Vagina (tissue), 2 donors: ENCODE results near the gene DNAH1. TPM values are rescaled to one million over a fixed set of nuclear protein-coding genes. Genes with fewer than 3 reads are reported as not detected.

Experiments
- DNase-seq, 2 donors: peaks; one replicate each; pipeline ENCODE4 v3.0.0-alpha.2; 2017; ENCODE audit errors: extremely low spot score in 2 of 2
- H3K27ac ChIP-seq: fragments of 200-600 bp; sonication (generic); one replicate; pipeline ENCODE4 v1.5.1; 2019
- H3K27me3 ChIP-seq: fragments of 200-600 bp; sonication (generic); one replicate; pipeline ENCODE4 v1.5.1; 2019
- H3K36me3 ChIP-seq, 2 donors: fragments of 200-600 bp; sonication (generic); one replicate each; pipeline ENCODE4 v1.5.1; 2017 to 2019
- H3K4me1 ChIP-seq: fragments of 200-600 bp; sonication (generic); one replicate; pipeline ENCODE4 v1.5.1; 2019
- H3K4me3 ChIP-seq, 2 donors: fragments of 200-600 bp; sonication (generic); 1 replicate in 1 of 2; 2 replicates in 1 of 2; pipeline ENCODE4 v1.5.1; 2016 to 2019
- H3K9me3 ChIP-seq: fragments of 200-600 bp; sonication (generic); one replicate; pipeline ENCODE4 v1.5.1; 2019
- POLR2A ChIP-seq, 2 donors: fragments of 450-650 bp; IDR thresholded peaks; one replicate each; pipeline ENCODE4 v1.6.1; 2017; ENCODE audit warnings: antibody characterized with exemption in 2 of 2, mild to moderate bottlenecking in 2 of 2, moderate library complexity in 2 of 2
- POLR2AphosphoS5 ChIP-seq, 2 donors: sonication (generic); formaldehyde crosslinking; IDR thresholded peaks; one replicate each; pipeline ENCODE4 v1.9.0; 2017; ENCODE audit warnings: antibody characterized with exemption in 2 of 2, mild to moderate bottlenecking in 2 of 2, low read depth in 1 of 2; ENCODE audit not compliant: insufficient read depth in 1 of 2
- intact Hi-C: fragments of 100-400 bp; cut with DNase I; formaldehyde crosslinking; loops from one replicate; pipeline ENCODE4 v1.15.1; 2023
- total RNA-seq: library from RNA; depleted of rRNA; stranded (reverse); fragments of >200 nt; gene quantifications from one replicate; pipeline ENCODE4 v1.2.3, GENCODE V29; 2016
- TF ChIP-seq, protein P1 (sequence below), 3 experiments: fragments of 450-650 bp in 2 of 3; fragments of 200-600 bp in 1 of 3; sonication (generic) in 1 of 3; IDR thresholded peaks; one replicate each; pipeline ENCODE4 v1.5.1; 2017 to 2019; ENCODE audit warnings: antibody characterized with exemption in 3 of 3, mild to moderate bottlenecking in 2 of 3, moderate library complexity in 2 of 3

DNAH1 gene
- total RNA-seq, 1 donor from 2014 or later: 12.3 TPM

DNA sequence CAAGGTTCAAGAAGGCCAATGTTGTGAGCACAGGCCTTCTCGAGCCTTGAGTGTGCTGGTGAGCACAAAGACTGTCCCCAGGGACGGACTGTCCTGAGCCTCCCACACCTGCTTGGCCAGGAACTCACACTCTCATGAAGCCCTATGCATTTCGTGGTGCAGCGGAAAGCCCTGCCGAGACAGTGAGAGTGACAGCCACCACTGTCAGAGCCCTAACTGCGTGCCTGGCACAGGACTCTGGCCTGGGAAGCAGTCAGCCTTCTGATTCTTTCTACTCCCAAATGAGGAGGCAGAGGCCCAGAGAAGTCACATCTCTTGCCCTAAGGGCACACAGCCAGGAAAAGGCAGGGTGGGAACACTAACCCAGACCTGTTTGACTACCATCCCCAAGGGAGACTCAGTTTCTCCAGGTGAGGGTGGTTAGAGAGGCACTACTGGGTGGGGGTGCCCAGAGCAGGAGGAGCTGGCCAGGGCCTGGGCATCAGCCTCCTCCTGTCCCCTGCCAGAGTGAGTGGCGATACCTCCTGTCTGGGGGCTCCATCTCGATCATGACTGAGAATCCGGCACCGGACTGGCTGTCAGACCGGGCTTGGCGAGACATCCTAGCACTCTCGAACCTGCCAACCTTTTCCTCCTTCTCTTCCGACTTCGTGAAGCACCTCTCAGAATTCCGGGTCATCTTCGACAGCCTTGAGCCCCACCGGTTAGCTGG lies 78.0 kb downstream of the DNAH1 start:
- intact Hi-C loops: no loop called here
- Histone ChIP-seq H3K4me1 (no peaks in the 10 kb centered on the region), H3K4me3 (no peak overlapping the region), H3K36me3 (peaks cover 0 to 6% of the 10 kb centered on the region in 2 donors), H3K9me3 (no peaks in the 10 kb centered on the region), H3K27me3 (no peaks in the 10 kb centered on the region), H3K27ac (no peak overlapping the region)
- no peak for DNase-seq
- no peak for TF ChIP-seq POLR2AphosphoS5 (IDR thresholded peaks at IDR 0.05; ENCODE audit: insufficient read depth in 1 of 2, low read depth in 1 of 2)
- TF ChIP-seq, protein P1, sequence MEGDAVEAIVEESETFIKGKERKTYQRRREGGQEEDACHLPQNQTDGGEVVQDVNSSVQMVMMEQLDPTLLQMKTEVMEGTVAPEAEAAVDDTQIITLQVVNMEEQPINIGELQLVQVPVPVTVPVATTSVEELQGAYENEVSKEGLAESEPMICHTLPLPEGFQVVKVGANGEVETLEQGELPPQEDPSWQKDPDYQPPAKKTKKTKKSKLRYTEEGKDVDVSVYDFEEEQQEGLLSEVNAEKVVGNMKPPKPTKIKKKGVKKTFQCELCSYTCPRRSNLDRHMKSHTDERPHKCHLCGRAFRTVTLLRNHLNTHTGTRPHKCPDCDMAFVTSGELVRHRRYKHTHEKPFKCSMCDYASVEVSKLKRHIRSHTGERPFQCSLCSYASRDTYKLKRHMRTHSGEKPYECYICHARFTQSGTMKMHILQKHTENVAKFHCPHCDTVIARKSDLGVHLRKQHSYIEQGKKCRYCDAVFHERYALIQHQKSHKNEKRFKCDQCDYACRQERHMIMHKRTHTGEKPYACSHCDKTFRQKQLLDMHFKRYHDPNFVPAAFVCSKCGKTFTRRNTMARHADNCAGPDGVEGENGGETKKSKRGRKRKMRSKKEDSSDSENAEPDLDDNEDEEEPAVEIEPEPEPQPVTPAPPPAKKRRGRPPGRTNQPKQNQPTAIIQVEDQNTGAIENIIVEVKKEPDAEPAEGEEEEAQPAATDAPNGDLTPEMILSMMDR (IDR thresholded peaks at IDR 0.05): no peak
- TF ChIP-seq POLR2A (IDR thresholded peaks at IDR 0.05): no peak

DNA sequence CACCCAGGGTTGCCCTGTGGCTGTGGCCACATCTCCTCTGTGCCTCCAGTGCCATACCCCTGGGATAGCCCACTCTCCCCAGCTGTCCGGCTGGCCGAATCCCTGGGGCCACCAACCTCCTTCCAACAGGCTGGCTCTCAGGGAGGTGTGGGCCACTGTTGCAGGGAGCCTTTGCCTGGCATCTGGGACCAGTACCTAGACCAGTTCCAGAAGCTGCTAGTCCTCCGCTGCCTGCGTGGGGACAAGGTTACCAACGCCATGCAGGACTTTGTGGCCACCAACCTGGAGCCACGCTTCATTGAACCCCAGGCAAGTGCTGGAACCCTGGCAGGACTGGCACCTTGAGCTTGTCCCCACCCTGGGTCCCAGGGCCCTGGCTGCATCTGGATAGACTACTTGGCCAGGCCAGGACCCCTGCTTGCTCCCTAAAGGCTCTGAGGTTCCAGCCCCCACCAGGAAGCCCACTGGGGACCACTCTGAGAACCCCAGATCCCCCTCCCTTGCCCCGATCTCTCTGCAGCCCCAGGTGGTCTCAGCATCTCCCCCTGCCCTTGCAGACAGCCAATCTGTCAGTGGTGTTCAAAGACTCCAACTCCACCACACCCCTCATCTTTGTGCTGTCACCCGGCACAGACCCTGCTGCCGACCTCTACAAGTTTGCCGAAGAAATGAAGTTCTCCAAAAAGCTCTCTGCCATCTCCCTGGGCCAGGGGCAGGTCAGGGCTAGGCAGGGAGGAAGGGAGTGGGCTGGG lies 78.8 kb downstream of the DNAH1 start:
- H3K27ac ChIP-seq: no peak overlapping the region
- no peak overlapping the region for H3K4me3 ChIP-seq
- intact Hi-C loops: no loop called here
- H3K27me3 ChIP-seq: no peaks in the 10 kb centered on the region
- no peak for DNase-seq
- TF ChIP-seq POLR2A (IDR thresholded peaks at IDR 0.05) (no peak), POLR2AphosphoS5 (IDR thresholded peaks at IDR 0.05; ENCODE audit: insufficient read depth in 1 of 2, low read depth in 1 of 2) (no peak)
- TF ChIP-seq, protein P1 (IDR thresholded peaks at IDR 0.05): no peak
- no peaks in the 10 kb centered on the region for H3K9me3 ChIP-seq
- no peaks in the 10 kb centered on the region for H3K4me1 ChIP-seq
- peaks cover 0 to 6% of the 10 kb centered on the region in 2 donors for H3K36me3 ChIP-seq

DNA sequence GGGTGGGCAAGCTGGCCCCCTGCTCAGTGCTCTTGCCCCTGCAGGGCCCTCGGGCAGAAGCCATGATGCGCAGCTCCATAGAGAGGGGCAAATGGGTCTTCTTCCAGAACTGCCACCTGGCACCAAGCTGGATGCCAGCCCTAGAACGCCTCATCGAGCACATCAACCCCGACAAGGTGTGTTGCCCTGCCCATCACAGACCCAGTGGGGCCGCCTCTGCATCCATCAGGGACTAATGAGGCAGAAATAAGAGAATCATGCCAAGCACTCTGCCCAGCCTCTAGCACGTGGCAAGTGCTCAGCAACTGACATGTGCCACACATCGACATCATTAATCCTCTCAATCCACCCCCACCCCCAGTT lies 79.4 kb downstream of the DNAH1 start:
- TF ChIP-seq, protein P1 (IDR thresholded peaks at IDR 0.05): no peak
- TF ChIP-seq POLR2AphosphoS5 (IDR thresholded peaks at IDR 0.05; ENCODE audit: insufficient read depth in 1 of 2, low read depth in 1 of 2) (no peak), POLR2A (IDR thresholded peaks at IDR 0.05) (no peak)
- intact Hi-C loops: no loop called here
- peaks cover 0 to 6% of the 10 kb centered on the region in 2 donors for H3K36me3 ChIP-seq
- no peak for DNase-seq
- H3K4me3 ChIP-seq: no peak overlapping the region
- no peaks in the 10 kb centered on the region for H3K4me1 ChIP-seq
- H3K9me3 ChIP-seq: no peaks in the 10 kb centered on the region
- H3K27ac ChIP-seq: no peak overlapping the region
- no peaks in the 10 kb centered on the region for H3K27me3 ChIP-seq

GRCh38 chr3:52396011-52396906 lies 80.1 kb downstream of the DNAH1 start:
- TF ChIP-seq POLR2A (IDR thresholded peaks at IDR 0.05) (no peak), POLR2AphosphoS5 (IDR thresholded peaks at IDR 0.05; ENCODE audit: insufficient read depth in 1 of 2, low read depth in 1 of 2) (no peak)
- TF ChIP-seq, protein P1 (IDR thresholded peaks at IDR 0.05): no peak
- intact Hi-C loops: no loop called here
- peaks cover 0 to 11% of the 10 kb centered on the region in 2 donors for H3K36me3 ChIP-seq

More at GRCh38 chr3:52396011-52396906, 80.1 kb downstream of the DNAH1 start:
- Histone ChIP-seq H3K4me1 (no peaks in the 10 kb centered on the region), H3K9me3 (no peaks in the 10 kb centered on the region), H3K4me3 (no peak overlapping the region), H3K27me3 (no peaks in the 10 kb centered on the region), H3K27ac (no peak overlapping the region)
- no peak for DNase-seq
